ENCODE results near the gene DIDO1. TPM values are rescaled to one million over a fixed set of nuclear protein-coding genes. Genes with fewer than 3 reads are reported as not detected.

Gene DIDO1
- polyA plus RNA-seq, 1 of the 3 experiments (the other 2 are of a cell fraction) = 14.7 TPM

DNA sequence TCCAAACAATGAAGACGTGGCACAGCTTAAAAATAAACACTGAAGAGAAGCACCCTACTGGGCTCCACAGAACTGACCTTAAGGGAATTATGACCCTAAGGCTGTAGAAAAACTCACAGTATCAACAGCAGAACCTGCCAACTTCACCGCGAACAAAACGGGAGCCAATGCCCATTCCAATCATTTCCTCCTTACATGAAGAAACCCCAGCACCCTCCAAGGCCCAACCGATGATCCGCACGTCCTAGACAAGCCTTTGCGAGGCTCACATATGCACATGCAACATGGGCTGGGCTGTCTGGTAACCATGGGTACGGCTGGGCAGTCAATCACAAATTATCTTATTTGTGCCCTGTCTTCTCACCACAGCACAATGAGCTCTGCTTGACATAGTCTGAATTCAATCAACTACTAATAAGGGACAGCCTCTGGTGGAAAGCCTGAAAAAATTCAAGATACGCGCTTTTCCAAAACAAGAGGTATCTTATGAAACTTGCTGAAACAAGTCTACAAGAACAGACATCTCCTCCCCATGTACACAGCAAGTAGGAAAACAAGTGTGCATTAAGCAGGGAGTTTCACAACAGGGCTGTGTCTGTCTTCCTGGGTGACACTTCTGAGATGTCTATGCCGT, 1.7 kb downstream of the DIDO1 start:
- H3K4me1 ChIP-seq (ENCODE audit: control insufficient read depth in 1 of 2, insufficient read depth in 2 of 2, low read depth in 1 of 2, low read length in 1 of 2) = peaks cover 26 to 42% of the 10 kb centered on the region in 2 experiments; a peak in 3 of 4 replicates
- peak overlapping the region; percentile 97; the same call in 1 of the 2 replicates for H3K9ac ChIP-seq
- H3K27me3 ChIP-seq (ENCODE audit: insufficient read depth) = no peaks in the 10 kb centered on the region
- ChIA-PET POLR2A (interaction anchor here (1.3 kb wide), 1 partner anchor 13 kb away, joined by 3 read pairs; the partner anchor contains the start of gene GID8), CTCF (interaction anchor here (0.6 to 12.2 kb wide), 9 partner anchors 8 to 102 kb away, joined by 3 to 127 read pairs (median 4); partner anchors contain the start of gene GID8)
- H3K27ac ChIP-seq (ENCODE audit: low read depth in 2 of 2, low read length in 1 of 2) = peak overlapping the region; percentile 86 to 88
- H2AFZ ChIP-seq (ENCODE audit: low read depth) = no peak overlapping the region
- H3K9me2 ChIP-seq = no peaks in the 10 kb centered on the region
- H3K79me2 ChIP-seq (ENCODE audit: insufficient read depth) = peaks cover 97% of the 10 kb centered on the region
- H3K4me3 ChIP-seq (ENCODE audit: low read depth in 2 of 2, low read length in 1 of 2) = peak overlapping the region; percentile 86 to 95
- H3K9me3 ChIP-seq = no peaks in the 10 kb centered on the region
- peaks cover 21% of the 10 kb centered on the region for H3F3A ChIP-seq (replicated peaks; ENCODE audit: insufficient read depth)
- DNase-seq = peak; percentile 30
- H3K36me3 ChIP-seq (replicated peaks in 1 of 2; ENCODE audit: control insufficient read depth in 1 of 2, insufficient read depth in 2 of 2, low read length in 1 of 2) = peaks cover 0 to 2% of the 10 kb centered on the region in 2 experiments
- peaks cover 59% of the 10 kb centered on the region for H4K20me1 ChIP-seq (ENCODE audit: insufficient read depth)
- TF ChIP-seq JUND (IDR thresholded peaks at IDR 0.05) = no peak
- no peak for TF ChIP-seq EZH2phosphoT487 (IDR thresholded peaks at IDR 0.05; ENCODE audit: borderline replicate concordance, low read depth)
- no peak for TF ChIP-seq FOSL2 (IDR thresholded peaks at IDR 0.05; ENCODE audit: borderline replicate concordance, low read depth)
- TF ChIP-seq USF1 (IDR thresholded peaks at IDR 0.05; ENCODE audit: borderline replicate concordance, low read depth) = no peak
- no peak for TF ChIP-seq FOXJ3 (CRISPR knock-in tag; IDR thresholded peaks at IDR 0.05)
- TF ChIP-seq, protein P1, sequence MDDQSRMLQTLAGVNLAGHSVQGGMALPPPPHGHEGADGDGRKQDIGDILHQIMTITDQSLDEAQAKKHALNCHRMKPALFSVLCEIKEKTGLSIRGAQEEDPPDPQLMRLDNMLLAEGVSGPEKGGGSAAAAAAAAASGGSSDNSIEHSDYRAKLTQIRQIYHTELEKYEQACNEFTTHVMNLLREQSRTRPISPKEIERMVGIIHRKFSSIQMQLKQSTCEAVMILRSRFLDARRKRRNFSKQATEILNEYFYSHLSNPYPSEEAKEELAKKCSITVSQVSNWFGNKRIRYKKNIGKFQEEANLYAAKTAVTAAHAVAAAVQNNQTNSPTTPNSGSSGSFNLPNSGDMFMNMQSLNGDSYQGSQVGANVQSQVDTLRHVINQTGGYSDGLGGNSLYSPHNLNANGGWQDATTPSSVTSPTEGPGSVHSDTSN (IDR thresholded peaks at IDR 0.05) = no peak
- no peak for TF ChIP-seq MEF2A (IDR thresholded peaks at IDR 0.05; ENCODE audit: borderline replicate concordance, low read depth)
- no peak for TF ChIP-seq ZBTB33 (IDR thresholded peaks at IDR 0.05; ENCODE audit: borderline replicate concordance, low read depth)
- no peak for TF ChIP-seq TAF1 (IDR thresholded peaks at IDR 0.05; ENCODE audit: borderline replicate concordance, low read depth, low read length)
- TF ChIP-seq, protein P2, sequence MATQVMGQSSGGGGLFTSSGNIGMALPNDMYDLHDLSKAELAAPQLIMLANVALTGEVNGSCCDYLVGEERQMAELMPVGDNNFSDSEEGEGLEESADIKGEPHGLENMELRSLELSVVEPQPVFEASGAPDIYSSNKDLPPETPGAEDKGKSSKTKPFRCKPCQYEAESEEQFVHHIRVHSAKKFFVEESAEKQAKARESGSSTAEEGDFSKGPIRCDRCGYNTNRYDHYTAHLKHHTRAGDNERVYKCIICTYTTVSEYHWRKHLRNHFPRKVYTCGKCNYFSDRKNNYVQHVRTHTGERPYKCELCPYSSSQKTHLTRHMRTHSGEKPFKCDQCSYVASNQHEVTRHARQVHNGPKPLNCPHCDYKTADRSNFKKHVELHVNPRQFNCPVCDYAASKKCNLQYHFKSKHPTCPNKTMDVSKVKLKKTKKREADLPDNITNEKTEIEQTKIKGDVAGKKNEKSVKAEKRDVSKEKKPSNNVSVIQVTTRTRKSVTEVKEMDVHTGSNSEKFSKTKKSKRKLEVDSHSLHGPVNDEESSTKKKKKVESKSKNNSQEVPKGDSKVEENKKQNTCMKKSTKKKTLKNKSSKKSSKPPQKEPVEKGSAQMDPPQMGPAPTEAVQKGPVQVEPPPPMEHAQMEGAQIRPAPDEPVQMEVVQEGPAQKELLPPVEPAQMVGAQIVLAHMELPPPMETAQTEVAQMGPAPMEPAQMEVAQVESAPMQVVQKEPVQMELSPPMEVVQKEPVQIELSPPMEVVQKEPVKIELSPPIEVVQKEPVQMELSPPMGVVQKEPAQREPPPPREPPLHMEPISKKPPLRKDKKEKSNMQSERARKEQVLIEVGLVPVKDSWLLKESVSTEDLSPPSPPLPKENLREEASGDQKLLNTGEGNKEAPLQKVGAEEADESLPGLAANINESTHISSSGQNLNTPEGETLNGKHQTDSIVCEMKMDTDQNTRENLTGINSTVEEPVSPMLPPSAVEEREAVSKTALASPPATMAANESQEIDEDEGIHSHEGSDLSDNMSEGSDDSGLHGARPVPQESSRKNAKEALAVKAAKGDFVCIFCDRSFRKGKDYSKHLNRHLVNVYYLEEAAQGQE (IDR thresholded peaks at IDR 0.05; ENCODE audit: low read depth, low read length) = no peak
- no peak for TF ChIP-seq ELF1 (IDR thresholded peaks at IDR 0.05)
- TF ChIP-seq RCOR1 (IDR thresholded peaks at IDR 0.05; ENCODE audit: low read length) = no peak
- no peak for TF ChIP-seq YY1 (IDR thresholded peaks at IDR 0.05; ENCODE audit: low read depth)
- TF ChIP-seq NRF1 (IDR thresholded peaks at IDR 0.05; ENCODE audit: low read depth, low read length) = no peak
- no peak for TF ChIP-seq CHD2 (IDR thresholded peaks at IDR 0.05; ENCODE audit: low read length, partially characterized antibody)
- peak overlapping the region; percentile 85 for H3K4me2 ChIP-seq
- WGBS (ENCODE audit: low lambda C conversion rate) = 41% methylated on average over 12 of the region's 12 CpGs
